HS-5 (cell line): ENCODE measurements around the gene ANKRD11.
"Not testable (repeated sequence)": the region's sequence is repeated elsewhere in the genome, so short reads cannot be mapped to it uniquely, and the experiment has no call there.

ENCODE experiments used
- DNase-seq: peaks from one replicate; pipeline ENCODE4 v3.0.0-alpha.2; 2012; ENCODE audit warnings: low read depth

Gene ANKRD11

GRCh38 chr16:89450537-89450936 lies 39.8 kb downstream of the ANKRD11 start:
- DNase-seq, result no peak

GRCh38 chr16:89449726-89450335 lies 40.5 kb downstream of the ANKRD11 start:
- DNase-seq, result no peak

GRCh38 chr16:89448656-89449055 lies 41.7 kb downstream of the ANKRD11 start:
- DNase-seq, result no peak

GRCh38 chr16:89446975-89447293 lies 43.4 kb downstream of the ANKRD11 start:
- no peak for DNase-seq

- no peak for DNase-seq
Observed at GRCh38 chr16:89446136-89446974, 44.0 kb downstream of the ANKRD11 start.

GRCh38 chr16:89445166-89445565 lies 45.2 kb downstream of the ANKRD11 start:
- no peak for DNase-seq

- DNase-seq, result no peak
Observed at GRCh38 chr16:89444728-89445127, 45.6 kb downstream of the ANKRD11 start.

GRCh38 chr16:89444151-89444723 lies 46.1 kb downstream of the ANKRD11 start:
- no peak for DNase-seq

- no peak for DNase-seq
Observed at GRCh38 chr16:89443727-89444084, 46.7 kb downstream of the ANKRD11 start.

- peak; percentile 11 for DNase-seq
Observed at GRCh38 chr16:89442990-89443726, 47.2 kb downstream of the ANKRD11 start.

- DNase-seq, result no peak
Observed at GRCh38 chr16:89442588-89442987, 47.8 kb downstream of the ANKRD11 start.

- DNase-seq, result no peak
Observed at GRCh38 chr16:89439659-89440058, 50.7 kb downstream of the ANKRD11 start.

- no peak for DNase-seq
Observed at GRCh38 chr16:89437991-89438390, 52.4 kb downstream of the ANKRD11 start.

GRCh38 chr16:89437251-89437987 lies 52.9 kb downstream of the ANKRD11 start:
- no peak for DNase-seq

GRCh38 chr16:89436366-89436765 lies 54.0 kb downstream of the ANKRD11 start:
- DNase-seq, result no peak

- DNase-seq, result not testable (repeated sequence)
Observed at GRCh38 chr16:89435059-89435458, 55.3 kb downstream of the ANKRD11 start.

GRCh38 chr16:89434490-89434889 lies 55.9 kb downstream of the ANKRD11 start:
- DNase-seq, result no peak

GRCh38 chr16:89433363-89433984 lies 56.9 kb downstream of the ANKRD11 start:
- not testable (repeated sequence) for DNase-seq

GRCh38 chr16:89431630-89432029 lies 58.7 kb downstream of the ANKRD11 start:
- DNase-seq, result no peak

- DNase-seq, result no peak
Observed at GRCh38 chr16:89431158-89431584, 59.2 kb downstream of the ANKRD11 start.

GRCh38 chr16:89430436-89431157 lies 59.8 kb downstream of the ANKRD11 start:
- DNase-seq, result no peak
